HepG2 (cell line): Measurements from ENCODE around the gene SNUPN. TPM values are rescaled to one million over a fixed set of nuclear protein-coding genes. Genes with fewer than 3 reads are reported as not detected.

ENCODE experiments used
- BHLHE40 ChIP-seq: IDR thresholded peaks from 2 replicates; pipeline ENCODE4 v1.6.1; 2011; ENCODE audit warnings: low read length, improper control_type of control experiment
- CREB1 ChIP-seq, 2 experiments: fragments of 450-650 bp in 1 of 2; IDR thresholded peaks; 2 replicates each; pipeline ENCODE4 v1.6.1; 2016 to 2017; ENCODE audit warnings: control low read depth in 1 of 2, mild to moderate bottlenecking in 1 of 2, missing compliant biosample characterization in 1 of 2, missing genetic modification characterization in 1 of 2
- FIP1L1 ChIP-seq: fragments of 200-400 bp; formaldehyde crosslinking; IDR thresholded peaks from 2 replicates; pipeline ENCODE4 v1.6.1; 2018; ENCODE audit warnings: low read depth, mild to moderate bottlenecking, low read length, moderate library complexity, borderline replicate concordance; ENCODE audit not compliant: insufficient read depth
- MLLT10 ChIP-seq: sonication (generic); formaldehyde crosslinking; IDR thresholded peaks from 2 replicates; pipeline ENCODE4 v1.4.0; 2020; ENCODE audit warnings: missing genetic modification reagents
- MZF1 ChIP-seq: sonication (generic); formaldehyde crosslinking; IDR thresholded peaks from 2 replicates; pipeline ENCODE4 v1.8.1; 2023; ENCODE audit warnings: mild to moderate bottlenecking, missing genetic modification reagents, borderline replicate concordance
- NFKBIZ ChIP-seq: IDR thresholded peaks from 2 replicates; pipeline ENCODE4 v1.6.1; 2018; ENCODE audit warnings: missing genetic modification reagents, missing compliant biosample characterization
- SATB2 ChIP-seq: sonication (generic); formaldehyde crosslinking; IDR thresholded peaks from 2 replicates; pipeline ENCODE4 v1.5.0; 2020; ENCODE audit warnings: missing genetic modification reagents
- SMARCE1 ChIP-seq: fragments of 450-650 bp; IDR thresholded peaks from 2 replicates; pipeline ENCODE4 v1.6.1; 2017; ENCODE audit warnings: borderline replicate concordance
- TBP ChIP-seq: sonication (generic); formaldehyde crosslinking; IDR thresholded peaks from 2 replicates; pipeline ENCODE4 v1.5.0; 2020; ENCODE audit warnings: missing genetic modification reagents
- ZEB1 ChIP-seq: IDR thresholded peaks from 2 replicates; pipeline ENCODE4 v1.6.1; 2012; ENCODE audit warnings: mild to moderate bottlenecking, low read depth, inconsistent platforms; ENCODE audit not compliant: insufficient replicate concordance
- ZFP90 ChIP-seq: sonication (generic); formaldehyde crosslinking; IDR thresholded peaks from 2 replicates; pipeline ENCODE4 v1.8.0; 2022; ENCODE audit warnings: missing genetic modification reagents, mild to moderate bottlenecking, inconsistent platforms, borderline replicate concordance
- ZKSCAN5 ChIP-seq: sonication (generic); formaldehyde crosslinking; IDR thresholded peaks from 2 replicates; pipeline ENCODE4 v1.5.1; 2020; ENCODE audit warnings: mild to moderate bottlenecking, missing genetic modification reagents
- ZNF549 ChIP-seq: sonication (generic); formaldehyde crosslinking; IDR thresholded peaks from 2 replicates; pipeline ENCODE4 v1.5.0; 2020; ENCODE audit warnings: missing genetic modification reagents
- ZNF570 ChIP-seq: sonication (generic); formaldehyde crosslinking; IDR thresholded peaks from 2 replicates; pipeline ENCODE4 v1.4.0; 2020; ENCODE audit warnings: mild to moderate bottlenecking, missing genetic modification reagents, borderline replicate concordance
- ZNF737 ChIP-seq: sonication (generic); formaldehyde crosslinking; IDR thresholded peaks from 2 replicates; pipeline ENCODE4 v1.5.0; 2020; ENCODE audit warnings: missing genetic modification reagents, mild to moderate bottlenecking, borderline replicate concordance
- ZSCAN25 ChIP-seq: sonication (generic); formaldehyde crosslinking; IDR thresholded peaks from 2 replicates; pipeline ENCODE4 v1.8.0; 2022; ENCODE audit warnings: mild to moderate bottlenecking, missing genetic modification reagents
- polyA plus RNA-seq, 8 experiments: library from polyadenylated mRNA; depleted of rRNA in 3 of 8; stranded (reverse) in 7 of 8; unstranded in 1 of 8; fragments of >200 nt; fragmentation: Illumina TruSeq in 4 of 8; extraction: Trizol in 4 of 8; gene quantifications; 2 replicates each; pipeline versions ENCODE4 v1.2.1 to v1.2.3, GENCODE V29; 2011 to 2016; ENCODE audit warnings: low read depth in 4 of 8, missing spikeins in 1 of 8, mixed read lengths in 1 of 8; ENCODE audit not compliant: insufficient read depth in 1 of 8
- total RNA-seq, 5 experiments: library from RNA; depleted of rRNA; stranded (reverse); fragments of >200 nt; fragmentation: Illumina TruSeq; extraction: Trizol; gene quantifications; 2 replicates each; pipeline ENCODE4 v1.2.3, GENCODE V29; 2016; ENCODE audit warnings: low read depth in 1 of 5
- TF ChIP-seq, protein P1 (sequence below): sonication (generic); formaldehyde crosslinking; IDR thresholded peaks from 2 replicates; pipeline ENCODE4 v1.4.0; 2020; ENCODE audit warnings: missing genetic modification reagents
- TF ChIP-seq, protein P2 (sequence below): sonication (generic); formaldehyde crosslinking; IDR thresholded peaks from 2 replicates; pipeline ENCODE4 v1.4.0; 2020; ENCODE audit warnings: missing genetic modification reagents, borderline replicate concordance
- TF ChIP-seq, protein P3 (sequence below): sonication (generic); formaldehyde crosslinking; IDR thresholded peaks from 2 replicates; pipeline ENCODE4 v1.4.0; 2020; ENCODE audit warnings: mild to moderate bottlenecking, low read depth, missing genetic modification reagents
- TF ChIP-seq, protein P4 (sequence below): sonication (generic); formaldehyde crosslinking; IDR thresholded peaks from 2 replicates; pipeline ENCODE4 v1.4.0; 2020; ENCODE audit warnings: missing genetic modification reagents; ENCODE audit errors: not compliant biosample characterization
- TF ChIP-seq, protein P5 (sequence below): sonication (generic); formaldehyde crosslinking; conservative IDR thresholded peaks from 2 replicates; pipeline ENCODE4 v1.5.0; 2020; ENCODE audit warnings: missing genetic modification reagents

SNUPN gene
- total and polyA plus RNA-seq, 2 of the 13 experiments (the other 11 are each of a cell fraction or from before 2014, with no cell fraction given): 9.0 to 16.4 TPM

DNA sequence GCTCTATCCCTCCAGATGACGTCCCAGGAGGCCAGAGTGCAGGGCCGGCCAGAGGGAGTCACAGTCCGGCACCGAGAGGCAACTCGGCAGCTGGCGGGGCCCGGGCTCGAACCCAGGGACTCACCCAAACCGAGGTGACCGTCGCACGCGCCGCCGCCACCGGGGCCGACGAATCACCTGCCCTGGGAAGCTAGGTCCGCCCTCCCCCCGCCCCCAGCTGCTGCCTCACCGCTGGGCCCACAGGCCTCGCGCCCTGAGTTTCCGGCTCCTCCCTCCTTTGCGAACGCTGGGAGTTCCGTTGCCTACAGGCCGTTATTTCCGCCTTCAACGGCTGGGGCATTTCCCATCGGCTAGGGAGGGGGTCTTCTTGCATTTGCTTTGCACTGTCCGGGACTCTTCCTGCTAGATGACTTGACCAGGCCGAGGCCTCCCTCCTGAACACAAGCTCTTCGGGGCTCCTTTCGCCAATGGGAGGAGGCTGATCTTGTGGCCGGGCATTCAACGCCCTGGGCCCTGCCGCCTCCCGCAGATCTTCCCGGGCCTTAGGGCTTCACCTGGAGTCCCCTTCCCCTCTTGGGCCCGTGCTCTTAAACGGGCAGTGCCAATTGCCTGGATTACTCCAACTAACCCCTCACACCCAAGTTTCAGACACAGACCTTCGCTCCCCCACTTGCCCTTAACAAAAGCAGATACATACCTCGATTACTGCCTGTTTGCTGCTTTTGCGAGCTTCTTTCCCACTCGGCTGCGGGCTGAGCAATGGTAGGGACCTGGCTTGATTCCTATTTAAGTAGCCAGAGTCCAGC, at the start of gene SNUPN (continued):
- TF ChIP-seq, protein P1, sequence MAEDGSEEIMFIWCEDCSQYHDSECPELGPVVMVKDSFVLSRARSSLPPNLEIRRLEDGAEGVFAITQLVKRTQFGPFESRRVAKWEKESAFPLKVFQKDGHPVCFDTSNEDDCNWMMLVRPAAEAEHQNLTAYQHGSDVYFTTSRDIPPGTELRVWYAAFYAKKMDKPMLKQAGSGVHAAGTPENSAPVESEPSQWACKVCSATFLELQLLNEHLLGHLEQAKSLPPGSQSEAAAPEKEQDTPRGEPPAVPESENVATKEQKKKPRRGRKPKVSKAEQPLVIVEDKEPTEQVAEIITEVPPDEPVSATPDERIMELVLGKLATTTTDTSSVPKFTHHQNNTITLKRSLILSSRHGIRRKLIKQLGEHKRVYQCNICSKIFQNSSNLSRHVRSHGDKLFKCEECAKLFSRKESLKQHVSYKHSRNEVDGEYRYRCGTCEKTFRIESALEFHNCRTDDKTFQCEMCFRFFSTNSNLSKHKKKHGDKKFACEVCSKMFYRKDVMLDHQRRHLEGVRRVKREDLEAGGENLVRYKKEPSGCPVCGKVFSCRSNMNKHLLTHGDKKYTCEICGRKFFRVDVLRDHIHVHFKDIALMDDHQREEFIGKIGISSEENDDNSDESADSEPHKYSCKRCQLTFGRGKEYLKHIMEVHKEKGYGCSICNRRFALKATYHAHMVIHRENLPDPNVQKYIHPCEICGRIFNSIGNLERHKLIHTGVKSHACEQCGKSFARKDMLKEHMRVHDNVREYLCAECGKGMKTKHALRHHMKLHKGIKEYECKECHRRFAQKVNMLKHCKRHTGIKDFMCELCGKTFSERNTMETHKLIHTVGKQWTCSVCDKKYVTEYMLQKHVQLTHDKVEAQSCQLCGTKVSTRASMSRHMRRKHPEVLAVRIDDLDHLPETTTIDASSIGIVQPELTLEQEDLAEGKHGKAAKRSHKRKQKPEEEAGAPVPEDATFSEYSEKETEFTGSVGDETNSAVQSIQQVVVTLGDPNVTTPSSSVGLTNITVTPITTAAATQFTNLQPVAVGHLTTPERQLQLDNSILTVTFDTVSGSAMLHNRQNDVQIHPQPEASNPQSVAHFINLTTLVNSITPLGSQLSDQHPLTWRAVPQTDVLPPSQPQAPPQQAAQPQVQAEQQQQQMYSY (CRISPR knock-in tag): no peak
- TF ChIP-seq SATB2 (CRISPR knock-in tag): no peak
- TF ChIP-seq CREB1 (IDR thresholded peaks at IDR 0.05): peak; percentile 39; the same call in 1 of the 2 replicates
- no peak for TF ChIP-seq CREB1 (CRISPR knock-in tag; IDR thresholded peaks at IDR 0.05)
- TF ChIP-seq FIP1L1: no peak
- no peak for TF ChIP-seq ZEB1
- TF ChIP-seq, protein P2, sequence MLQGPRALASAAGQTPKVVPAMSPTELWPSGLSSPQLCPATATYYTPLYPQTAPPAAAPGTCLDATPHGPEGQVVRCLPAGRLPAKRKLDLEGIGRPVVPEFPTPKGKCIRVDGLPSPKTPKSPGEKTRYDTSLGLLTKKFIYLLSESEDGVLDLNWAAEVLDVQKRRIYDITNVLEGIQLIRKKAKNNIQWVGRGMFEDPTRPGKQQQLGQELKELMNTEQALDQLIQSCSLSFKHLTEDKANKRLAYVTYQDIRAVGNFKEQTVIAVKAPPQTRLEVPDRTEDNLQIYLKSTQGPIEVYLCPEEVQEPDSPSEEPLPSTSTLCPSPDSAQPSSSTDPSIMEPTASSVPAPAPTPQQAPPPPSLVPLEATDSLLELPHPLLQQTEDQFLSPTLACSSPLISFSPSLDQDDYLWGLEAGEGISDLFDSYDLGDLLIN (CRISPR knock-in tag): 0 out of 2 replicates have a peak, but pooled peaks have one; percentile 67
- TF ChIP-seq ZNF549 (CRISPR knock-in tag): 0 out of 2 replicates have a peak, but pooled peaks have one; percentile 27
- TF ChIP-seq MLLT10 (CRISPR knock-in tag): no peak
- TF ChIP-seq BHLHE40: peak; percentile 84
- TF ChIP-seq ZSCAN25 (CRISPR knock-in tag): no peak
- no peak; the same call in 1 of the 2 replicates for TF ChIP-seq ZFP90
- TF ChIP-seq, protein P3, sequence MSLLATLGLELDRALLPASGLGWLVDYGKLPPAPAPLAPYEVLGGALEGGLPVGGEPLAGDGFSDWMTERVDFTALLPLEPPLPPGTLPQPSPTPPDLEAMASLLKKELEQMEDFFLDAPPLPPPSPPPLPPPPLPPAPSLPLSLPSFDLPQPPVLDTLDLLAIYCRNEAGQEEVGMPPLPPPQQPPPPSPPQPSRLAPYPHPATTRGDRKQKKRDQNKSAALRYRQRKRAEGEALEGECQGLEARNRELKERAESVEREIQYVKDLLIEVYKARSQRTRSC (CRISPR knock-in tag): no peak
- no peak for TF ChIP-seq ZNF737 (CRISPR knock-in tag)
- TF ChIP-seq, protein P4, sequence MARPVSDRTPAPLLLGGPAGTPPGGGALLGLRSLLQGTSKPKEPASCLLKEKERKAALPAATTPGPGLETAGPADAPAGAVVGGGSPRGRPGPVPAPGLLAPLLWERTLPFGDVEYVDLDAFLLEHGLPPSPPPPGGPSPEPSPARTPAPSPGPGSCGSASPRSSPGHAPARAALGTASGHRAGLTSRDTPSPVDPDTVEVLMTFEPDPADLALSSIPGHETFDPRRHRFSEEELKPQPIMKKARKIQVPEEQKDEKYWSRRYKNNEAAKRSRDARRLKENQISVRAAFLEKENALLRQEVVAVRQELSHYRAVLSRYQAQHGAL (CRISPR knock-in tag): no peak
- TF ChIP-seq TBP: no peak
- no peak for TF ChIP-seq SMARCE1
- TF ChIP-seq NFKBIZ: peak; percentile 50; the same call in 1 of the 2 replicates
- TF ChIP-seq, protein P5, sequence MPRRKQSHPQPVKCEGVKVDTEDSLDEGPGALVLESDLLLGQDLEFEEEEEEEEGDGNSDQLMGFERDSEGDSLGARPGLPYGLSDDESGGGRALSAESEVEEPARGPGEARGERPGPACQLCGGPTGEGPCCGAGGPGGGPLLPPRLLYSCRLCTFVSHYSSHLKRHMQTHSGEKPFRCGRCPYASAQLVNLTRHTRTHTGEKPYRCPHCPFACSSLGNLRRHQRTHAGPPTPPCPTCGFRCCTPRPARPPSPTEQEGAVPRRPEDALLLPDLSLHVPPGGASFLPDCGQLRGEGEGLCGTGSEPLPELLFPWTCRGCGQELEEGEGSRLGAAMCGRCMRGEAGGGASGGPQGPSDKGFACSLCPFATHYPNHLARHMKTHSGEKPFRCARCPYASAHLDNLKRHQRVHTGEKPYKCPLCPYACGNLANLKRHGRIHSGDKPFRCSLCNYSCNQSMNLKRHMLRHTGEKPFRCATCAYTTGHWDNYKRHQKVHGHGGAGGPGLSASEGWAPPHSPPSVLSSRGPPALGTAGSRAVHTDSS: no peak
- no peak for TF ChIP-seq MZF1 (CRISPR knock-in tag)
- no peak for TF ChIP-seq ZKSCAN5 (CRISPR knock-in tag)
- no peak for TF ChIP-seq ZNF570
